GM12873 (cell line): ENCODE measurements around the gene GPR180.

Experiments used
- TF ChIP-seq, protein P1 (sequence below): IDR thresholded peaks from 2 replicates; pipeline ENCODE4 v1.5.1; 2012; ENCODE audit warnings: low read depth, mild to moderate bottlenecking, moderate library complexity, low read length, control low read depth; ENCODE audit not compliant: insufficient read depth; ENCODE audit errors: missing control alignments

Gene GPR180

DNA sequence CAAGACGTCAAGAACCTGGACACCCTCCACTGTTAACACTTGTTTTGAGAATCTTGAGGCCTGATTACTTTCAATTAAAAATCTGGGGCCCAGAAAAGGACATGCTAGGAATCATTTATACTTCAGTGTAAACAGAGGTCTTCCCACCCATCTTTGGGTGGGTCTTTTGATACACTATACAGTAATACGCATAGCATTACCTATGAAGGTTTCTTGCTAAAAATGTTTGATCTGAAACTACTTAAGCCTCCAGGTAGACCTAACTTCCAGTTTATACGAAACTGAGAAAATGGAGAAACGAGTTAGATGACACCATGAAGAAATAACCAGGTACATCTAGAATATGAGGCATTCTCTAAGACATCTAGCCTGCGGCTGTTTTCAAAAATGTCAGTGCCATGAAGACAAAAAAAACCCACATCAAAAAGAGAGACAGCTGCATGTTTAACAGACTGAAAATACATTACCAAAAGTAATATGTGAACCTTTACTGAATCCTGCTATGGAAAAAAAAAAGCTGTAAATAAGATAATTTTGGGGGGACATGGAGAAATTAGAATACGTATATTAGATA, 42.3 kb upstream of the GPR180 start:
- TF ChIP-seq, protein P1, sequence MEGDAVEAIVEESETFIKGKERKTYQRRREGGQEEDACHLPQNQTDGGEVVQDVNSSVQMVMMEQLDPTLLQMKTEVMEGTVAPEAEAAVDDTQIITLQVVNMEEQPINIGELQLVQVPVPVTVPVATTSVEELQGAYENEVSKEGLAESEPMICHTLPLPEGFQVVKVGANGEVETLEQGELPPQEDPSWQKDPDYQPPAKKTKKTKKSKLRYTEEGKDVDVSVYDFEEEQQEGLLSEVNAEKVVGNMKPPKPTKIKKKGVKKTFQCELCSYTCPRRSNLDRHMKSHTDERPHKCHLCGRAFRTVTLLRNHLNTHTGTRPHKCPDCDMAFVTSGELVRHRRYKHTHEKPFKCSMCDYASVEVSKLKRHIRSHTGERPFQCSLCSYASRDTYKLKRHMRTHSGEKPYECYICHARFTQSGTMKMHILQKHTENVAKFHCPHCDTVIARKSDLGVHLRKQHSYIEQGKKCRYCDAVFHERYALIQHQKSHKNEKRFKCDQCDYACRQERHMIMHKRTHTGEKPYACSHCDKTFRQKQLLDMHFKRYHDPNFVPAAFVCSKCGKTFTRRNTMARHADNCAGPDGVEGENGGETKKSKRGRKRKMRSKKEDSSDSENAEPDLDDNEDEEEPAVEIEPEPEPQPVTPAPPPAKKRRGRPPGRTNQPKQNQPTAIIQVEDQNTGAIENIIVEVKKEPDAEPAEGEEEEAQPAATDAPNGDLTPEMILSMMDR, result no peak

DNA sequence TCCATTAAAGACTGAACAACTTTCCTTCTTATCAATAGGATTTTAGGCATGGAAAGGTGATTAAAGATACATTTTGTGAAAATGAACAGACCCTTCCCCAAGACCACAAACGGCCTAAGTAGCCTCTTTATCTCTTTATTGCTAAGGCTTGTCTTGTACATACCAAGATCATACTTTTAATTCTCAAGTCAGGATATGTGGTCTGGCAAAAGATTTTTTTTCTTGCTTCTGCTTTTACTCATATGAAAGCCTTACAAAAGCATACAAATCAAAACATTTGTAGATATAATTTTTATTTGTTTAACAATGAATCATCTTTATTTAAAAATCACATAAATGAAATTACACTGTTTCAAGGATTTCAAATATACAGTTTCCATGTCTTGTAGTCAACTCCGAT, 41.5 kb upstream of the GPR180 start:
- TF ChIP-seq, protein P1, result no peak

DNA sequence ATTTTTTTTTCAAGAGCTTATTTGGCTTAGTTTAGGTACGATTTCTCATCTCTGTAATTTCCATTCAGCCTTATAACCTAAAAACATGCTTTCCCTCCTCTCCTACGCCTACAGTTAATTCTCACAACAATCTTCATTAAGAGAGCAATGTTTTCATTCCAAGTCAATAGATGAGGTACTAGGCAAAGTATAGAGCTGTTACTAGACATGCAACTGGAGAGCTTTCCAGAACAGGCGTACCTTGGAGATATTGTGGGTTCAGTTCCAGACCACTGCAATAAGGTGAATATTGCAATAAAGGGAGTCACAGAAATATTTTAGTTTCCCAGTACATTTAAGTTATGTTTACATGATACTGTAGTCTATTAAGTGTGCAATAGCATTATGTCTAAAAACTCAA, 40.5 kb upstream of the GPR180 start:
- TF ChIP-seq, protein P1, result no peak

DNA sequence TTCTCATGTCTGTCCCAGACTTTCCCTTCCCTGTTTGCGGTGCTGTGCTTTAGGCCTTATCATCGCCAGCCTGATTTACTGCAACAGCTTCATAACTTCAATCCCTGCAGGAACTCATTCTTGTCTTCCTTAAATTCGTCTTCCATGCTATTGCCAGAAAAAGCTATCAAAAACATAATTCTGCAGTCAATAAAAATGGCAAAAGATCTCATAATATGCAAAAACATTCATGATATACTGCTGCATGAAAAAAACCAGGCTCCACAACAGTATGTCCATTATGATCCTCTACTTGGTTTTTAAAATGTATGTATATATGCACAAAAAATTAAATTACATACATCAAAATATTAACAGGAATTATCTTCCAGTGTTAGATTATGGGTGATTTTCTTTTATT, 34.1 kb upstream of the GPR180 start:
- TF ChIP-seq, protein P1, result no peak

DNA sequence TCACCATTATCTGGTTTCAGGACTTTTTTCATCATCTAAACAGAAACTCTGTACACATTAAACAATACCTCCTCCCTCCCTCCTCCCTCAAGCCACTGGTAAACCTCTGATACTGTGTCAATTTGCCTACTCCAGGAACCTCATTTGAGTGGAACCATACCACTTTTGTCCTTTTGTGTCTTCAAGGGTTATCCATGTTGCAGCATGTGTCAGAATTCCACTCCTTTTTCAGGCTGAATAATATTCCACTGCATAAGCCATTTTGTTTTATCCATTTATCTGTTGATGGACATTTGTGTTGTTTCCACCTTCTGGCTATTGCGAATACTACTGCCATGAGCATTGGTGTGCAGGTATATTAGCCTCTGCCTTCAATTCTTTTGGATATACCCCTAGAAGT, 33.2 kb upstream of the GPR180 start:
- TF ChIP-seq, protein P1, result no peak

DNA sequence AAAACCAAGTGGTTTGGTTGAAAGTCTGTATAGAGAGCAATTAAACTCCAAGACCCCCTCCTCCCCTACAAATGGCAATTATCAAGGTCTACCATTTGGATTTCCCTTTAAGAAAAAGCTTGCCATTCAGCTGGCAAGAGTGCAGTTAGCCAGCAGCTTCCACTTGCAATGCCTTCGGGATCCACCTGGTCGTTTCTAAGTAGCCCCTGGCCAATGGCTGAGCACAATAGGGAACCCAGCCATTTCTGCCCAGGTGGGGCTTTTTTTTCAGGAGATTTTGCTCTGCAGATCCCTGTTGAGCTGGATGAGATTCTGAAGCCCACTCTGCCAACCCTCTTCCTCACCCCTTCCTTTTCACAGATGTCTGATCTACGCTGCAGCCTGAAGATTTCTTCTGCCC, 32.0 kb upstream of the GPR180 start:
- TF ChIP-seq, protein P1, result no peak

DNA sequence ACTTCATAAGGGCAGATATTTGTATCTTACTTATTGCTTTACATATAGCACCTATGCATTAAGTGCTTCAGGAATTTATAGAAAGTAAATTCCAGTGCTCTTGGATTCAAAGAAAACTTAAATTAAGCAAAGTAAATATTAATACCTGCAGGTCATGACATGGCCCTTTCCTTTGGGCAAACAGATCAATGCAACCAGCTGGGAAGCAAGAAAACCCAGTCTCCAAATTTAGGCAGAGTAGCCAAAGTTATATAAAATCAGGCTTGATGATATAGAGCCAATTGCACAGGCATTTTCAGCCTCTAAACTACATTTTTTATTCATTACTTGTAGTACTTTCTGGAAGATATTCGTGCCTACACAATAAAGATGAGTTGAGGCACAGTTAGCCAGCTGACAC, 22.6 kb upstream of the GPR180 start:
- TF ChIP-seq, protein P1, result no peak
